ACHN (cell line): ENCODE measurements around the gene PASK.
"Not testable (repeated sequence)": the region's sequence is repeated elsewhere in the genome, so short reads cannot be mapped to it uniquely, and the experiment has no call there.

ENCODE experiments used
- DNase-seq: peaks from one replicate; pipeline ENCODE4 v3.0.0-alpha.2; 2015
- in situ Hi-C: cut with HindIII; loops from 2 replicates; pipeline ENCODE4 v1.10.0; 2017; ENCODE audit warnings: low sequenced_read_pairs, low pct_ligation_motif_present, low pct_unique_long_range_greater_than_20kb

The PASK gene

DNA sequence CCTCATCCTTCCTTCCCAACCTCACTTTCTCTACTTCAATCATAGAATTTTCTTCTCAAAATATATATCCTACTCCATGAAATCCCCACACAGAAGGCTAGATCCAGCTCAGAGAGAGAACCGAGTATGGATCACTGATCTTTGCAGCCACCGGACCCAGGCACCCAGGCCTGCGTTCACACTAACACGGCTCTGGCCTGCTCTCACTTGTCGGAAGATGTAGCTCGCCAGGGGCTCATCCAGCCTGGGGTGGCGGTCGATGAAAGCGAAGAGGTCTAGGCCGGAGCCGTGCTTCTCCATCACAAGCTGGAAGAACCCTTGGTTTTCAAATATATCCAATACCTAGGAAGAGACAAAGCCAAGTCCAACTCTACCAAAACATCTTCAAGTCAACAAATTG lies 34.4 kb downstream of the PASK start:
- DNase-seq = no peak
- in situ Hi-C loops = no loop called here

- no peak for DNase-seq
- in situ Hi-C loops = no loop called here
Measured at GRCh38 chr2:241112592-241112991, 36.7 kb downstream of the PASK start.

- DNase-seq = no peak
- in situ Hi-C loops = no loop called here
Measured at GRCh38 chr2:241112046-241112445, 37.2 kb downstream of the PASK start.

- no peak for DNase-seq
- in situ Hi-C loops = no loop called here
Measured at GRCh38 chr2:241111440-241111805, 37.8 kb downstream of the PASK start.

- in situ Hi-C loops = no loop called here
- no peak for DNase-seq
Measured at GRCh38 chr2:241110607-241111439, 38.4 kb downstream of the PASK start.

DNA sequence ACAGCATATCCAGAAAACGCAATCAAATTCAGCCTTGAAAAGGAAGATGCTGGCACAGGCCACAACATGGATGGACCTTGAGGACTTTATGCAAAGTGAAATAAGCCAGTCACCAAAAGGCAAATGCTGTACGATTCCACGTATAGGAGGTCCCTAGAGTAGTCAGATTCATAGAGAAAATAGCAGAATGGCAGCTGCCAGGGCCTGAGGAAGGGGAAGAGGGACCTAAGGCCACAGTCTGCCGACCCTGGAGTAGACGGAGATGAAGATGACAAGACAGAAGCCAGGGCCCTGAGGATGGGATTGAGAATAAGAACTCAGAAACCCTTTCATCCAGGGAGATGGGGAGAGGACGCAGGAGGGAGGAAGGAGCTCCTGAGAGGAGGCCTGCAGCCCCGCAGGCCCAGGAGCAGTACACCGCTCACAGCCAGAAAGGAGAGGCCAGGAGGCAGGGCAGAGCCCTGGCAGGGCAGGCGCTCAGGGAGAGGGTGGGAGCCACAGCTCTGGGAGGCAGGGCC lies 39.1 kb downstream of the PASK start:
- no peak for DNase-seq
- in situ Hi-C loops = no loop called here

GRCh38 chr2:241109210-241110088 lies 39.8 kb downstream of the PASK start:
- DNase-seq = no peak
- in situ Hi-C loops = no loop called here

GRCh38 chr2:241108271-241109209 lies 40.7 kb downstream of the PASK start:
- no peak for DNase-seq
- in situ Hi-C loops = no loop called here

GRCh38 chr2:241107031-241107783 lies 42.1 kb downstream of the PASK start:
- no peak for DNase-seq
- in situ Hi-C loops = no loop called here

GRCh38 chr2:241105641-241106040 lies 43.6 kb downstream of the PASK start:
- no peak for DNase-seq
- in situ Hi-C loops = no loop called here

DNA sequence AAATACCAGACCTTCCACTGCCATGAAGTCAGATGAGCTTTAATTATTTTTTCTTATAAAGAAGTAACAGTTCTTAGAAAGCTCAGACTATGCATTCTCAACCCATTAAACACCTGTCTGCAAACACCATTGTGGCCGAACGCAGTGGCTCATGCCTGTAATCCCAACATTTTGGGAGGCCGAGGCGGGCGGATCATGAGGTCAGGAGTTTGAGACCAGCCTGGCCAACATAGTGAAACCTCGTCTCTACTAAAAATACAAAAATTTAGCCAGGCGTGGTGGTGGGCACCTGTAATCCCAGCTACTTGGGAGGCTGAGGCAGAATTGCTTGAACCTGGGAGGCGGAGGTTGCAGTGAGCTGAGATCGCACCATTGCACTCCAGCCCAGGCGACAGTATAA lies 44.7 kb downstream of the PASK start:
- in situ Hi-C loops, DNase-seq: not testable (repeated sequence)

DNA sequence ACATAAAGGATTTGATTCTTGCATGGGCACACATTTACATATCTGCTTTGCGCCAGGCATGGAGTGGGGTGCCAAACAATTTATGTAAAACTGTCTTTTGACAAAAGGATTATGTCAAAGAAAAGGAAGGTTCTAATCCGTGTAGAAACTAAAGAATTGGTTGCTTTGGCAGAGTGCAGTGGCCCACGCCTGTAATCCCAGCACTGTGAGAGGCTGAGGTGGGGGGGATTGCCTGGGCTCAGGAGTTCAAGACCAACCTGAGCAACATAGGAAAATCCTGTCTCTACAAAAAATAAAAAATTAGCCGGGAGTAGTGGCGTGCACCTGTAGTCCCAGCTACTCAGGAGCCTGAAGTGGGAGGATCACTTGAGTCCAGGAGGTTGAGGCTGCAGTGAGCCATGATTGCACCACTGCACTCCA lies 46.1 kb downstream of the PASK start:
- no peak for DNase-seq

GRCh38 chr2:241102239-241102803 lies 47.0 kb downstream of the PASK start, which contains the start of gene MTERF4:
MTERF4 (minus strand) TSS chr2:241102287; CDS start chr2:241102273, 14 bp downstream.
- in situ Hi-C loops = no loop called here
- DNase-seq = peak; percentile 89

More for the DNA sequence above, 46.1 kb downstream of the PASK start:
- in situ Hi-C loops = no loop called here

DNA sequence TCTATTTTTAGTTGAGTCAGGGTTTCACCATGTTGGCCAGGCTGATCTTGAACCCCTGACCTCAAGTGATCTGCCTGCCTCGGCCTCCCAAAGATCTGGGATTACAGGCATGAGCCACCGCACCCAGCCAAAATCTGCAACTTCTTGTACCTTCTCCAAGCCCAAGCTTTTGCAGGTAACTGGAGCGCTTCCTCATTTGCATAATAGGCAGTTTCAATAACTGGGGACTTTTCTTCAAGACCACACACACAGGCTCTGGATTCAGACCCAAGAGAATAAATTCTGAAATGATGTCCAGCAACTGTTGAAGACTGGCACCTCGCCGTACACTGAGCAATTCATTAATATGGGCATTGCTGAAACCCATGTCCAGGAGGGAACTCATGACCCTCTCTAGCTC lies 50.0 kb downstream of the PASK start:
- DNase-seq = no peak
- in situ Hi-C loops = no loop called here

DNA sequence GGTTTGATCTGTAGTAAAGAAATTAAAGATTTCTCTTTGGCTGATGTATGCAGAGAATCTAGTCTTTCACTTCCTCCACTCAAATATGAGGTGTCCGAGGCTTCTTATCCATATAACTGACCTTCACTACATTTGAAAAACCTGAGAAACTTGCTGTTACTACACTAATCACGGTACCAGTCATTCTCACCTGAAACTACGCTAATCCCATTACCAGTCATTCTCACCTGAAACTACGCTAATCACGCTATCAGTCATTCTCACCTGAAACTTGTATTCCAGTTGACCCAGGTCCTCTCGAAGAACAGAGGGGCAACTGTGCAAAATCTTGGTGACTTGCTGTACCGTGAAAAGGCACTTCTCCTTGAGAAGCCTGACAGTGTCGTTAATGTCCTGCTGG lies 52.3 kb downstream of the PASK start:
- in situ Hi-C loops = no loop called here
- no peak for DNase-seq

DNA sequence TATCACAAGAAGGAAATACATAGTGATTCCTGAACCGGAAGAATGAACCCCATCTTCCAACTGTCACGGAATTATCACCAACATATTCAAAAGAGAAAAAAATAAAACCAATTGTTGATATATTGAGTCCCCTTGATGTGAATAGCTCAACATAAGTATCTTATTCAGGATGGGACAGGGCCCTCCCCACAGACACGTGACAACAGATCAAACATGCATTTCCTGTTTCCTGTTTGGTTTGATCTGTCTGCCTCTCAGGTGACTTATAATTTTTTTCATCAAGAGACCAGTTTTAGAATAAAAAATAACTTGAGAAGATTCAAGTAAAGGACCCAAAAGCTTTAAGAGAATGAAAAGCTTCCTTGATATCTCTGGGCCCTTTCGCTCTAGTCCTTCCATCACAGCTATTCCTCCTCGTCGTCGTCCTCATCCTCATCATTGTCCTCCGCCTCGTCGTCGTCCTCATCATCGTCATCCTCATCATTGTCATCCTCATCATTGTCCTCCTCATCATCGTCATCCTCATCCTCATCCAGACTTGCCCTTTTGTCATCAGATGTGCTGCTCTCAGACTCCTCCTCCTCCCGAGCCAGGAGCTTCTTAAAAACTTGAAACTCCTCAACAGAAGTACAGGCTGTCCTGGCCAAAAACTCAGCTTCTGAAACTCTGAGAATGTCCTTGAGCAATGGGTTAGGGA lies 53.5 kb downstream of the PASK start:
- in situ Hi-C loops = no loop called here

DNA sequence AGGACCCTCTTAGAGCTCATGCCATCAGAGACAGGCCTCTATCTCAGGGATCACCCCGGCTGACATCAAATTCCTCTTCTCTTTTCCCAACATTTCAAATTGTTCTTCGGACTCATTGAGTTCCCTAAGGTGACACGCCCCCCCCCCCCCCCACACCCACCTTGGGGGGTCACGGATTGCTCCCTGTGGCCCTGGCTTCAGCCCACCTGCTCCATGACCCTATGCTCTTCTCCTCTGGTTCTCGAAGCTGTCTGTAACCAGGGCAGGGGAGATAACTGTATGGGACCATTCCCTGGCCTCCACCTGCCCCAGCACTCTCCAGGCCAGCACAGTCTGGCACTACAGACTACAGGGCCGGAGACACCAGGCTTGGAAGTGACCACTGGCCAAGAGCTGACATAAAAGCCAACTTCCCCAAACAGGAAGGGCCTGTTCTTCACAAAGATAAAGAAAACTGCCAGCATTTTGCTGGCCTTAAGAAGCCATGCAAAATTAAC lies 54.3 kb downstream of the PASK start:
- in situ Hi-C loops = no loop called here
- no peak for DNase-seq

More for the DNA sequence above, 53.5 kb downstream of the PASK start:
- no peak for DNase-seq
